HG03457 (cell line): ENCODE data around the gene PPFIBP2.
"Not testable (repeated sequence)": the region's sequence is repeated elsewhere in the genome, so short reads cannot be mapped to it uniquely, and the experiment has no call there.

Experiments
- ATAC-seq: cut with Tn5 transposase; IDR thresholded peaks from one replicate; pipeline ENCODE4 v1.9.1; 2021; ENCODE audit warnings: moderate number of reproducible peaks; ENCODE audit not compliant: unreplicated experiment

Gene PPFIBP2

GRCh38 chr11:7498193-7498592, 15.6 kb upstream of the PPFIBP2 start:
- ATAC-seq = no peak

DNA sequence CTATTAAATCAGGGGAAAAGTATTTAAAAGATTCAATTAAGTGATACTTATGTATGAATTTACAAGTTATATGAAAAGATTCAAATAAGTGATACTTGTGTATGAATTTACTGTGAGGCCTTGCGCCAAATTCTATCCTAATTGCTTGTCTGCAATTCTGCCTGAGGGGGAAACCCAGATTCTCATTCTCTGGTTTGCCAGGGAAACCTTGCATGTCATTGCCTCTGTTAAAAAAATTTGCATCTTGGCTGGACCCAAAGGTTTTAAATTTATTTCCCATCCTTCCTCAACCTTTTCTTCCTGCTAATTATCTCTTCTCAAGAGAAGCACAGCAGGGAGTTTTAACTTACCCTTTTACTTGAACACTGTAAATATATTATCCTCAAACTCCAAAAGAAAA, 14.7 kb upstream of the PPFIBP2 start:
- ATAC-seq = no peak

GRCh38 chr11:7500251-7500650, 13.5 kb upstream of the PPFIBP2 start:
- no peak for ATAC-seq

- ATAC-seq = no peak
Measured at GRCh38 chr11:7501251-7501650, 12.5 kb upstream of the PPFIBP2 start.

GRCh38 chr11:7501894-7502293, 11.9 kb upstream of the PPFIBP2 start:
- ATAC-seq = no peak

- no peak for ATAC-seq
Measured at GRCh38 chr11:7506243-7506642, 7.6 kb upstream of the PPFIBP2 start.

- ATAC-seq = no peak
Measured at GRCh38 chr11:7508087-7508486, 5.7 kb upstream of the PPFIBP2 start.

GRCh38 chr11:7509966-7510365, 3.8 kb upstream of the PPFIBP2 start:
- no peak for ATAC-seq

- no peak for ATAC-seq
Measured at GRCh38 chr11:7511401-7511800, 2.4 kb upstream of the PPFIBP2 start.

DNA sequence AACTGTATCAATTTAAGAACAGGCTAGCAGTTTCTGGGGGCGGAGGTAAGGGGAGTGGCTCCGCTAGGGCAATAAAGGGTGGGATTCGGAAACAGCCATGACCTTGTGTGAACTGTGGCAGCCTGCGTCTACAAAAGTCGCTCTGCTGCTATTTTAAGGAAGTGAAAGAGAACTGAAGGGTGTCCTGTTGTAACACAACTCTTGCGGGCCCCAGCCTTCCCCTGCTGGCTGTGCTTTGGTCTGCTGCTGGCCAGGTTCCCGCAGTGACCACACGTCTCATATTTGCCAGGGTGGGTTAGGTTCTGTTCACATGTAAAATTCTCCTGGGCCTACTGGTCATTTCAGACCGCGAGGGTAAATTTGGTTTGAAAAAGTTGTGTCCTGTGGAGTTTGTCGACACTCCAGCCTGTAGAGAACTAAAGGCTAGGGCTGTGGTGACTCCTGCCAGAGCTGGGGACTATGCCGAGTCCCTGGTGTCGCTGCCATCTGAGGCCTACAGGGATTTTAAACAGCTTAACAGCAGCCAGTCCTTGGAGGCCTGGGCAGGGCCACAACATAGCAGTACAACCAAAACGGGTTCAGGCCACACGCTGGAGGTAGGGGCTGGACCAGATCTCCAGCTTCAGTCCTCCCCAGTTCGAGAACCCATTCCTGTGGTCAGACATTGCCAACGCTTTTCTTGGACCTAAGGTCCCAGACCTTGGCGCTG, 1.1 kb upstream of the PPFIBP2 start:
- peak; percentile 63 for ATAC-seq

- no peak for ATAC-seq
Measured at GRCh38 chr11:7514099-7514591, 346 bp downstream of the PPFIBP2 start.

GRCh38 chr11:7515447-7515886, 1.7 kb downstream of the PPFIBP2 start:
- ATAC-seq = no peak

GRCh38 chr11:7516475-7516874, 2.7 kb downstream of the PPFIBP2 start:
- no peak for ATAC-seq

- ATAC-seq = not testable (repeated sequence)
Measured at GRCh38 chr11:7517743-7518142, 3.9 kb downstream of the PPFIBP2 start.

GRCh38 chr11:7518811-7519562, 5.2 kb downstream of the PPFIBP2 start:
- no peak for ATAC-seq

DNA sequence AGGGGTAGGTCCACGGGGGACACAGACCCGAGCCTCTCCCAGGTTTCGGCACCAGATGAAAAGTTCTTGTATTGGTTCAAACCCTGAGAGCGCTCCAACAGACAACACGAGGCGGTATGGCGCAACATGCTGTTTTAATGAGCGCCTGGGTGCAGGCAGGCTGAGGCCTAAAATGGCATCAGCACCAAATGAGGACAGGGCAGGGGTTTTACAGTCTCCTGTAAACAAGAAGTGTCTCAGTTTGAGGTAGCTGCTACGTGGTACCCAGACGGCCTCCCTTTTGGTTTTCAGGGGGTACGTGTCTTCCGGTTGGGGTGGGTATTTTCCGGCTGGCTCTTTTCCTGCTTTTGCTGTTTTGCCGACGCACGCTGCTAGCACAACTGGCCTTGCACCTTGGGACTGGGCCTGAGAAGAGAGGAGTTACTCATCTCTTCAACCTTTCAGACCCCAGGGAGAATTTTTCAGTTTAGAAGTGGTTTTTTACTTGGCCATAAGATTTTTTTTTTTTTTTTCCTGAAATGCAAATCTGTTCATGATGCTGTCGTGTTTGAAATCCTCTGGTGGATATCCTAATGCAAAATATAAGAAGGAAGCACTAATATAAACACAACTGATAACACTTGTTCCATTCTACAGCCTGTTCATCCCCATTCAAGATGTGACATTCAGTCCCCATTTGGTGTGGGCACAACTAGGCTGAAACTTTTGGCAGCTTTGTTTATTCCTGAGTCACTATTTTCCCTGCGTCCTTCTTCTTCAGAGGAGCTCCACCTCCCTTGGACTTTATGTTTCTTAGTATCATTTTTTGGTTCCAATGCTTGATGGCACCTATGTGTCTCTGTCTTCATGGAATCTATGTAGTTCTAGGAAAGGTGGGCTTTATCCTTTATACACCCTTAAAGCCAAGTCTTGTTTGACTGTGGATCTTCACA, 6.5 kb downstream of the PPFIBP2 start:
- no peak for ATAC-seq

- peak; percentile 71 for ATAC-seq
Measured at GRCh38 chr11:7520981-7521487, 7.2 kb downstream of the PPFIBP2 start.

DNA sequence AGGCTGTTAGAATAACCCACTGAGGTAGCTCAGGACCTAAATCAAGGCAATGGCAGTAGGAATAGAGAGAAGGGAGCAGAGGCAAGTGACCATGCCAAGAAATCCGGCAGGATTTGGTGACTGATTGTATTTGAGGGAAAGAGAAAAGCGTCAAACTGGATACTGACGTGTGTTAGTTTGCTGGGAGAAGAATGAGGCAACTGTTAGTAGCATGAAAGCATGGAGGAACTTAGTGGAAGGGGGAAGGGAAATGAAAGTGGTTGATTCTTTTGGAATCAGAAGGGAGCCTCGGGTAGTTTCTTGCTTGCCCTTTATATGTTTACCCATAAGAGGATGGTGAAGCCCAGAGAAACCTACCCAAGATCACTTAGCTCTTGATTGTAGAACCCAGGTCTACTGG, 8.3 kb downstream of the PPFIBP2 start:
- no peak for ATAC-seq

GRCh38 chr11:7522546-7522945, 8.7 kb downstream of the PPFIBP2 start:
- ATAC-seq = no peak

- no peak for ATAC-seq
Measured at GRCh38 chr11:7523416-7524210, 9.8 kb downstream of the PPFIBP2 start.
